ENCODE results near the gene MFRP. TPM values are rescaled to one million over a fixed set of nuclear protein-coding genes. Genes with fewer than 3 reads are reported as not detected.

Gene MFRP
- total RNA-seq, 4 donors from 2014 or later: not detected

DNA sequence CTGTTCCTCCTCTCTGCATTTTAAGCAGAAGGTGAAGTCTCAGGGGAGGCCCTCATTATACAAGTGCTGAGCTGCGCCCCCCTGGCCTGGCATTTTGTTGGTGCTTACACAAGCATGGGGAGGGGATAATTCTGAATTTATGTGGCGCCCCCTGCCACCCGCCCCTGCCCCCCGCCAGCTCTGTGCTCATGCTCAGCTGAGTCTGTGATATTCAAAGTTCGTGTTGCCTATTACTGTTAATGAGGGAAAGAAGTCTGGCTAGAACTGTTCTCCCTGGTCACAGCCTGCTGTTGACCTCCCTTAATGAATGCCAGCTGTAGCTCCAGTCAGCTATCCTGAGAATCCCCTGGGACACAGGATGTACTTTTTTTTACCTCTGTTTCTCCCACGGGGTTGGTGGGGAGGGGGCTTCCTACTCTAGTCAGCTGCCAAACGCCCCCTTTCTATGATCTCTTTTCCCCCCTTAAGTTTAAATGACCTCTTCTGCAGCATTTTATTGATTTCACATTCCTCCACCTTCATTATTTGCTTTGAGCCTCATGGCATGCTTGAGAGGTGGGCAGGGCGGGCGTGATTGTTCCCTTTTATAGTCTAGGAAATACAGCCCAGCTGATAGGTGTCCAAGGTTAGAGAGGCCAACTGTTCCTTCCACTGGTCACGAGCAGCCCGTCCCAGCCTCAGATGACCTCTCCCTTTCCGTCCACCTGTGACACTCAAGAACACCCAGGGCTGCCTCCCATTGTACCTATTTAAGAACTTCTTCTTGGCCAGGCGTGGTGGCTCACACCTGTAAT is 22.8 kb upstream of the MFRP start:
- Histone ChIP-seq H3K27me3 (peaks cover 0 to 25% (median 0%) of the 10 kb centered on the region in 4 donors), H3K27ac (peak overlapping the region; percentile 74 to 95 (median 88)), H3K4me3 (peak overlapping the region in 2 of 4 donors; percentile 3 to 22), H3K4me1 (peaks cover 54 to 98% (median 70%) of the 10 kb centered on the region in 3 donors), H3K36me3 (no peaks in the 10 kb centered on the region), H3K9me3 (no peaks in the 10 kb centered on the region)
- TF ChIP-seq POLR2A (IDR thresholded peaks at IDR 0.05): no peak
- TF ChIP-seq, protein P1, sequence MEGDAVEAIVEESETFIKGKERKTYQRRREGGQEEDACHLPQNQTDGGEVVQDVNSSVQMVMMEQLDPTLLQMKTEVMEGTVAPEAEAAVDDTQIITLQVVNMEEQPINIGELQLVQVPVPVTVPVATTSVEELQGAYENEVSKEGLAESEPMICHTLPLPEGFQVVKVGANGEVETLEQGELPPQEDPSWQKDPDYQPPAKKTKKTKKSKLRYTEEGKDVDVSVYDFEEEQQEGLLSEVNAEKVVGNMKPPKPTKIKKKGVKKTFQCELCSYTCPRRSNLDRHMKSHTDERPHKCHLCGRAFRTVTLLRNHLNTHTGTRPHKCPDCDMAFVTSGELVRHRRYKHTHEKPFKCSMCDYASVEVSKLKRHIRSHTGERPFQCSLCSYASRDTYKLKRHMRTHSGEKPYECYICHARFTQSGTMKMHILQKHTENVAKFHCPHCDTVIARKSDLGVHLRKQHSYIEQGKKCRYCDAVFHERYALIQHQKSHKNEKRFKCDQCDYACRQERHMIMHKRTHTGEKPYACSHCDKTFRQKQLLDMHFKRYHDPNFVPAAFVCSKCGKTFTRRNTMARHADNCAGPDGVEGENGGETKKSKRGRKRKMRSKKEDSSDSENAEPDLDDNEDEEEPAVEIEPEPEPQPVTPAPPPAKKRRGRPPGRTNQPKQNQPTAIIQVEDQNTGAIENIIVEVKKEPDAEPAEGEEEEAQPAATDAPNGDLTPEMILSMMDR (IDR thresholded peaks at IDR 0.05): no peak
- no peak for DNase-seq
- intact Hi-C loops (cut with DNase I): no loop called here
- 54 to 71% methylated on average over 7 to 11 of the region's 13 CpGs for WGBS, 2 donors

DNA sequence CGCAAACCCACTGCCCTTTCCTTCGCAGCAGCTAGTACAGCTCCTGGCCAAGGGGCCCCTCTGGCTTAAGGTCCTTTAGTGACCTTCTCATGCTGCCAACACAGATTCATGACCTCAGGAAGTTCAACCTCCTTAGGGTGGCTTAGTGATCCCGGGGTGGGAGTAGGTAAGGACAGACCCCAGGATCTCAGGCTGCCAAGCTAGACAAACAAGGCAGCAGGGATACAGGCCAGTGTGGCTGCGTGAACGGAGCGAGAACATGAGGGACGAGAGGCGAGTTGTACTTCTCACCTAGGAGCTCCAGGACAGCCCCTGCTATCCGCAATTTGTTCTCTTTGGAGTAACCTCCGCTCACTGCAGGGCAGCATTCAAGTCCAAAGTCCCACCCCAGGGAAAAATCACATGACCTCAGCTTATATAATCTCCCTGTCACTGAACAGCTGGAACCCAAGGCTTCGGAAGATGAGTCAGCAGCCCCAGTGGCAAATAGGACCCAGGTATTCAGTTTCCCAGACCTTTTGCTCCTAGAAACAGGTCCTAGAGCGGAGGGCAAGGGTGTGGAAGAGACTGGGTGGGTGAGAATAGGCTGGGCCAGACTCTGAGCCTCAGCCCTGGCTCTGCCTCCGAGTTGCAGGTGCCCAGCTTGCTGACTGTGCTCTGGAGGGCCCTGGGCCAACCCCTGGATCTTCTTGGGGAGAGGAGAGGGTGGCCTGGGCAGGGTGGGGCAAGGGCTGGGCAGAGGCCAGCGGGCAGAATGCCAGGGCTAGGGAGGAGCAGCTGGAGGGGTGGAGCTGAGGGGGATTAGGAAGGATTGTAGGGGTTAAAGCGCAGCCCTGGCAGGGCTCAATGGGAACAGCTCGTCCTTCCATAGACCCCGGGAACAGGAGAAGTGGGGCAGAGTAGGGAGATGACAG is 21.9 kb upstream of the MFRP start:
- Histone ChIP-seq H3K27ac (peak overlapping the region; percentile 74 to 95 (median 88)), H3K9me3 (no peaks in the 10 kb centered on the region), H3K4me1 (peaks cover 61 to 99% (median 72%) of the 10 kb centered on the region in 3 donors), H3K36me3 (no peaks in the 10 kb centered on the region), H3K4me3 (peak overlapping the region in 3 of 4 donors; percentile 3 to 22 (median 4)), H3K27me3 (peaks cover 0 to 34% (median 0%) of the 10 kb centered on the region in 4 donors)
- no peak for DNase-seq
- intact Hi-C loops (cut with DNase I): no loop called here
- TF ChIP-seq, protein P1 (IDR thresholded peaks at IDR 0.05): no peak
- TF ChIP-seq POLR2A (IDR thresholded peaks at IDR 0.05): no peak
- 15 to 53% methylated on average over 9 to 12 of the region's 17 CpGs for WGBS, 2 donors

- TF ChIP-seq, protein P1 (IDR thresholded peaks at IDR 0.05): peak in 3 of 6 experiments; percentile 10 to 29 (median 13)
- TF ChIP-seq POLR2A (IDR thresholded peaks at IDR 0.05): no peak
- no peak for DNase-seq
- Histone ChIP-seq H3K27ac (peak overlapping the region; percentile 74 to 95 (median 88)), H3K4me3 (peak overlapping the region in 2 of 4 donors; percentile 4 to 22), H3K4me1 (peaks cover 67 to 100% (median 78%) of the 10 kb centered on the region in 3 donors), H3K27me3 (peaks cover 0 to 41% (median 0%) of the 10 kb centered on the region in 4 donors), H3K9me3 (no peaks in the 10 kb centered on the region), H3K36me3 (no peaks in the 10 kb centered on the region)
- whole genome bisulfite sequencing, 2 donors: 18 to 24% methylated on average over 4 to 7 of the region's 9 CpGs
- intact Hi-C loops (cut with DNase I): no loop called here
Observed at GRCh38 chr11:119367661-119368120, 21.2 kb upstream of the MFRP start.

DNA sequence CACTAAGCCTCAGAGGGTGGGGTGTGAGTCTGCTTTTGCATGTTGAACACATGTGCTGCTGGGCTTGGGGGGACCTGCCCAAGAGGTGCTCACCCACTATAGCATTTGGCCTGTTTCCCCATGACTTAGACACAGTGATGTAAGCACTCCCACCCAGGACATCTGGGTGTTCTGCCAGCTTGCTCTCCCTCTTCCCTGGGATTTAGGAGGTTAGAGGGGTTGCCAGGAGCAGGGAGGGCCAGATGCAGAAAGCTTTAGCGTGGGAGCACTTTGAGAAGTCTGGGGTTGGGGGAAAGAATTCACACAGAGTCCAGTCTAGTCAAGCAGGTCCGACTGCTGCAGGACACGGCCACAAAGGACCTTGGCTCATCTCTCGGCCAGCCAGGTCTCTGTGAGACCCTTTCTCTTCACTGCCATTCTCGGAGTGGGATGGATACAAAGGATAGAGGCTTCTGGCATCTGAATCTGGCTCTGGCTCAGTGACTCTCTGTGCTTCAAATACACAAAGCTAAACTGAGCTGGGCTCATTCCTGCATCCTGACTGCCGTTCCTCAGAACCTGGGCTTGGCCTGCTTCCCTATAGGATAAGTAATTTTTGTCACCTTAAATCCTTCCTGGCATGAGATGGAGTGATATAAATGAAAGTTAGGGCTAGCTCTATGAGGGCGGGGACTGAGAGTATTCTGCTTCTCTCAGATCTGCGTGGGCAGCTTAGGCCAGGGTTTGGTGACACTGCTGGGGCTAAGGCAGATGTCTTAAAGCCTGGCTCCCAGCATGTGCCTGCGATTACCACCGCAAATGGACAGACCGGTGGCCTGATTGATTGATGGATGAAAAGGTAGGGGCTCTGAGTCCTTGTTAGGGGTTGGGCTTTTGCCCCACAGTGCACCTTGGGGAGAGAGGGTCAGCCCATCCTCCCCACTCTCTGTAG is 20.4 kb upstream of the MFRP start:
- no peaks in the 10 kb centered on the region for H3K36me3 ChIP-seq
- intact Hi-C loops (cut with DNase I): no loop called here
- peak overlapping the region; percentile 74 to 95 (median 88) for H3K27ac ChIP-seq
- peaks cover 66 to 100% (median 82%) of the 10 kb centered on the region in 3 donors for H3K4me1 ChIP-seq
- no peak for TF ChIP-seq POLR2A (IDR thresholded peaks at IDR 0.05)
- TF ChIP-seq, protein P1 (IDR thresholded peaks at IDR 0.05): no peak
- peaks cover 0 to 41% (median 0%) of the 10 kb centered on the region in 4 donors for H3K27me3 ChIP-seq
- no peak overlapping the region for H3K4me3 ChIP-seq
- 47 to 48% methylated on average over 4 to 11 of the region's 11 CpGs for WGBS, 2 donors
- no peak for DNase-seq
- no peaks in the 10 kb centered on the region for H3K9me3 ChIP-seq

Measured in esophagus squamous epithelium (tissue), 5 donors.